ENCODE data around the gene CTSA.

CTSA gene

DNA sequence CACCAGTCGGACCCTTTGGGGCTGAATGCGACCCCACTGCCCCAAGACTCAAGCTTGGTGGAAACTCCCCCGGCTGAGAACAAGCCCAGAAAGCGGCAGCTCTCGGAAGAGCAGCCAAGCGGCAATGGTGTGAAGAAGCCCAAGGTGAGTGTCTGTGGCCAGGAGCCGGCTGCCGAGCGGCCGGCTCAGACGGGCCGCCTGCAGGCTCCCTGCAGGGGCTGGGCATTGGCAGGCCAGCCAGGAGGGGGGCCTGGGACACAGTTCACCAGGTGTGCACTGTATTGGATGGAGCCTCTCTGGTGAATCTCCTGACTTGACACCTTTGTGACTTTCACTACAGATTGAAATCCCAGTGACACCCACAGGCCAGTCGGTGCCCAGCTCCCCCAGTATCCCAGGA lies 49.3 kb downstream of the CTSA start:
- DNase-seq (ENCODE audit: low spot score): no peak

DNA sequence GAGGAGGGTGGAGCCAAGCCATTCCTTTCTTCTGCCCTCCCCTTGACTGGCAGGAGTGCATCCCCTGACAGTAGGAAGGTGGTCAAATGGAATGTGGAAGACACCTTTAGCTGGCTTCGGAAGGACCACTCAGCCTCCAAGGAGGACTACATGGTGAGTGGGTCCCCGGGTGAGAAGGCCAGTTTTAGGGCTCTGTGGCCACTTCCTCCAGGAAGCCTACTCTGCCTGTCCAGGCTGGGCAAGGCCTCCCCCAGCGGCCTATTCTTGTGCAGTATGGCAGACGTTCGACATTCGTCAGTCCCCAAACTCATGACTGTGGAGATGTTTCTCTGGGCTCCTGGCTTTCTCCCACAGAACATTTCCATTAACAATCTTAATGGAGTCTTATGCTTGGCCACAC lies 52.5 kb downstream of the CTSA start:
- no peak for DNase-seq (ENCODE audit: low spot score)

DNA sequence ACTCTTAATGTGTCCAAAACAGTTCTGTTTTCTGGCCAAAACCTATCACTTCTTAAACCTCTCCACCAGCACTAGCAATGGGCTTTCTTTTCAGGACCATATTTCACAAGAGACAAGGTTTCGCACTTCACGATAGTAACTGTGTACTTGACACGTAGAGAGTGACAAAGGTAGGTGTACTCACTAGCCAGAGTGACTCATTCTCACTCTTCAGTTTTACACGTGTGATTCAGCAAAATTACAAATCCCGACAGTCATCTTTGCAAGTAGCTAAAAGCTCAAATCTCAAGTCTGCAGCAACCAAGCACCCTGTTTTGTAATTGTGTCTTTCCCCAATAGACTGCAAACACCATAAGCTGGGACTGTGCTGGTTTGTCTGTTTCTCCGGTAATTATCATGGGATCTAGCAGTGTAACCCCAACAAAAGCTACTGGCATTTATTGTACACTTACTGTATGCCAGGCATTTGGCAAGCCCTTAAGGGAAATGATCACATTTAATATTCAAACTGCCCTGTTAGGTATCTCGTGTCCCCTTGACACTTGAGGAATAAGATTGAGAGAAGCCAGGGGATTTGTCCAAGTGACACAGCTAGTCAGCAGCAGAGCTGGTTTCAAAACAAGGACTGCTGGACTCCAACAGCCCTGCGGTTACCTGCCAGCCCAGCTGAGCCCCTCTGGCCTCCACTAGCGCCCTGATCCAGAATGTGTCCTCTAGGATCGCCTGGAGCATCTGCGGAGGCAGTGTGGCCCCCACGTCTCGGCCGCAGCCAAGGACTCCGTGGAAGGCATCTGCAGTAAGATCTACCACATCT lies 53.2 kb downstream of the CTSA start:
- DNase-seq (ENCODE audit: low spot score): no peak

DNA sequence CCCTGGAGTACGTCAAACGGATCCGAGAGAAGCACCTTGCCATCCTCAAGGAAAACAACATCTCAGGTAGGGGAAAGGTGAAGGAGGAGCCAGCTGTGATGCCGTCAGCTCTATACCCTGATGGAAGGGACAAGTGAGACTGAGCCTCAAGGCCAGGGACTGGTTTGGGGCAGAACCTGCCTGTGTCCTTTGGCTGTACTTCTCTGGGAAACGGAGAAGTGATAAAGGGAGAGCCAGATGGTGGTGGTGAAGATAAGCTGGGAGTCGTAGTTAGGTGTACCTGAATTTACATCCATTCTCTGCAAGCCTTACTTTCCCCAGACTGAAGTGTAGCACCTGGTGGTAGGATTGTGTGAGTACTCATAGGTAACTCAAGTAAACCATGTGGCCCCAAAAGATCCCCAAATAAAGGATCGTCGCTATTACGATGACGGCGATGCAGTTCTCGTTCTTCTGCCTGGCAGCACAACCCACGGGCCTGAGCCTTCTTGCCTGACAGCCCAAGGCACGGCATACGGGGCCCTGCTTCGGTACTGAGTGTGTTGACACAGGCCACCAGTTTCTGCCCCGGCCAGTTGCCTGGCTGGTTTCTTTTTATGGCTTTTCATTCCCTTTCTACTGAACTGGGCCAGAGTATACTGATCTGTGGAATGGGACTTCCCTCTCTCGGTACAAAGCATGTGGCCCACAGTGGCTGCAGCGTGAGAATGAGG lies 54.0 kb downstream of the CTSA start:
- DNase-seq (ENCODE audit: low spot score): no peak

DNA sequence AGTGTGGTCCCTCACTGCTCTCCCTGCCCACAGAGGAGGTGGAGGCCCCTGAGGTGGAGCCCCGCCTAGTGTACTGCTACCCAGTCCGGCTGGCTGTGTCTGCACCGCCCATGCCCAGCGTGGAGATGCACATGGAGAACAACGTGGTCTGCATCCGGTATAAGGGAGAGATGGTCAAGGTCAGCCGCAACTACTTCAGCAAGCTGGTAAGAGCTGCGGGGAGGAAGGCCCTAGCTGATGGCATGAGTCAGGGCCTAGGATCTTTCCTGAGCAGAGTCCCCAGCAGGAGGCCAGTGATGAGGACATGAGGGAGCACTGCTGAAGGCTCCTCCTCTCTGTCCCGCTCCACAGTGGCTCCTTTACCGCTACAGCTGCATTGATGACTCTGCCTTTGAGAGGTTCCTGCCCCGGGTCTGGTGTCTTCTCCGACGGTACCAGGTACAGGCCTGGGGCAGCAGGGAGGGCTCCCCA lies 54.6 kb downstream of the CTSA start:
- no peak for DNase-seq (ENCODE audit: low spot score)

DNA sequence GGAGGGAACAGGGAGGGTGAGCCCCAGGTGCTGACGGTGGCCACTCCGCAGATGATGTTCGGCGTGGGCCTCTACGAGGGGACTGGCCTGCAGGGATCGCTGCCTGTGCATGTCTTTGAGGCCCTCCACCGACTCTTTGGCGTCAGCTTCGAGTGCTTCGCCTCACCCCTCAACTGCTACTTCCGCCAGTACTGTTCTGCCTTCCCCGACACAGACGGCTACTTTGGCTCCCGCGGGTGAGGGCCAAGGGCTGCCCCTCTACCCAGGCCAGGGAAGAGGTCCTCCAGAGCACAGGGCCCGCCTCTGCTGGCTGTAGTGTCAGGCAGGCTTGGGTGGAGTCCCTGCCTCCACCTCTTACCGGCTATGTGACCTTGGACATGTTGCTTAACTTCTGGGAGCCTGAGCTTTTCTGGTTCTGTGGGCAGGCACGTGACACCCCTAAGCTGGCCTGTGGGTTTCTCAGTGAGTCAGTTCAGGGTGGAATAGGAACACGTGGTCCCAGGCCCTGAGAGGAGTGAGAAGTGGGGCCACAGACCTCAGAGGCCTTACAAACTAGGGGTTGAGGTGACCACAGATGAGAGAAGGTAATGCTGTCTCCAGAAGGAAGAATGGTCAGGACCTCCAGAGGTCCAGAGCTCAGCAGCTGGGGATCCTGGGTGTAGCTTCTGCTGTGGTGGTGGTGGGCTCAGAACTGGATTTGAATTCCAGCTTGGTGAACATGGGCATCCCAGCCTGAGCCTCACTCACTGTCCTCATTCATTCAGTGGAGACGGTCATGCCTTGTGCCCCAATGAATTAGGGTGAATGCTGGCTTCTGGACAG lies 55.2 kb downstream of the CTSA start:
- DNase-seq (ENCODE audit: low spot score): no peak

DNA sequence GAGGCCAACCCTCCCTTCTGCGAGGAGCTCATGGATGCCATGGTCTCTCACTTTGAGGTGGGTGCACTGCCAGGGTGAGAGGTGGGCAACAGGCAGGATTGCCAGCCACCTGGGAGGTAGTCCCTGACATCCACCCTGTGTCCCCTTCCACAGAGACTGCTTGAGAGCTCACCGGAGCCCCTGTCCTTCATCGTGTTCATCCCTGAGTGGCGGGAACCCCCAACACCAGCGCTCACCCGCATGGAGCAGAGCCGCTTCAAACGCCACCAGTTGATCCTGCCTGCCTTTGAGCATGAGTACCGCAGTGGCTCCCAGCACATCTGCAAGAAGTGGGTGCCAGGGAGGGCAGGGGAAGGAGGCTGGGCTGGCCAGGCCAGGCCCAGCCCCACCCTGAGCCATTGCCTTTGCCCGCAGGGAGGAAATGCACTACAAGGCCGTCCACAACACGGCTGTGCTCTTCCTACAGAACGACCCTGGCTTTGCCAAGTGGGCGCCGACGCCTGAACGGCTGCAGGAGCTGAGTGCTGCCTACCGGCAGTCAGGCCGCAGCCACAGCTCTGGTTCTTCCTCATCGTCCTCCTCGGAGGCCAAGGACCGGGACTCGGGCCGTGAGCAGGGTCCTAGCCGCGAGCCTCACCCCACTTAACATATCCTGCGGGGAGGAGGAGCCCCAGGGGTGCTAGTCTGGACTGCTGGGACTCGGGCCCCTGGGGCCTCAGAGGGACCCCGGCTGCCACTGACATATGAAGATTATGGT lies 56.2 kb downstream of the CTSA start:
- DNase-seq (ENCODE audit: low spot score): no peak

DNA sequence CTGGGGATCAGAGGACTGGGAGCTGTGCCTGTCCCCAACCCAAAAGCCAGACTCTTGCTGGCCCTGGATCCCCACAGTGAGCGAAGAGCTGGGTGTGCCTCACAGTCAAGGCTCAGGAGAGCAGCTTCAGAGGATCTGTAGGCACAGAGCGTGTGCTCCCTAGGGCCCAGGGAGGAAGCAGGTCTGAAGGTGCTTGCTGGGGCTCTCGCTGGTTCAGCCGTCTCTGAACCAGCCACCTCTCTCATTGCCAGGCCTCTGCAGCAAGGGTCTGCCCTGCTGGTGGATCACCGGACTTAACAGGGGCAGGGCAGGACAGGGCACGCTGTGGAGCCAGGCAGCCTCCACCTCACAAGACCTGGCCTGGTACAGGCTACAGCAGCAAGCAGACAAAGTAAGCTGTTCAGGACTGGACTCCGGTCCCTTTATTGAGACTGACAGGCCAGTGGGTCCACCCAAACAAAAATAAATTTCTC lies 57.2 kb downstream of the CTSA start:
- DNase-seq (ENCODE audit: low spot score): no peak
